Measurements from ENCODE around the gene LENG8.
A peak's percentile ranks its signal among the peaks of the same experiment; 100 is the strongest.

Gene LENG8

GRCh38 chr19:54448774-54449700 lies at the start of gene LENG8:
Gene LENG8 (plus strand): TSS chr19:54449199. CDS start chr19:54451345, 2,146 bp downstream.
- FAIRE-seq (peak; percentile 96), DNase-seq (ENCODE audit: insufficient read length, low spot score) (peak; percentile 91)

GRCh38 chr19:54400913-54401312 lies 48.1 kb upstream of the LENG8 start:
- DNase-seq (ENCODE audit: insufficient read length, low spot score) = no peak
- no peak for FAIRE-seq

GRCh38 chr19:54403054-54403453 lies 45.9 kb upstream of the LENG8 start:
- FAIRE-seq (no peak), DNase-seq (ENCODE audit: insufficient read length, low spot score) (no peak)

- FAIRE-seq (no peak), DNase-seq (ENCODE audit: insufficient read length, low spot score) (no peak)
Observed at GRCh38 chr19:54405628-54406027, 43.4 kb upstream of the LENG8 start.

DNA sequence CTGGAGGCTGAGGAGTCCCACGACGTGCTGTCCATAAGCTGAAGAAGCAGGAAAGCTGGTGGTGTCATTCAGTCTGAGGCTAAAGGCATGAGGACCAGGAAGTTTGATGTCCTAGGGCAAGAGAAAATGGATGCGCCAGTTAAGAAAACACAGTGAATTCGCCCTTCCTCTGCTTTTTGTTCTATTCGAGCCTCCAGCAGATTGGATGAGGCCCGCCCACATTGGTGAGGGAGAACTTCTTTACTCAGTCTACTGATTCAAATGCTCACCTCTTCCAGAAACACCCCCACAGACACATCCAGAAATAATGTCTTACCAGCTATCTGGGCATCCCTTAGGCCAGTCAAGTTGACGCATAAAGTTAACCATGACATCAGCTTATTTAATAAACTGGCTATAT lies 41.2 kb upstream of the LENG8 start:
- no peak for FAIRE-seq
- DNase-seq (ENCODE audit: insufficient read length, low spot score) = no peak

GRCh38 chr19:54408456-54409026 lies 40.5 kb upstream of the LENG8 start:
- FAIRE-seq = no peak
- no peak for DNase-seq (ENCODE audit: insufficient read length, low spot score)

DNA sequence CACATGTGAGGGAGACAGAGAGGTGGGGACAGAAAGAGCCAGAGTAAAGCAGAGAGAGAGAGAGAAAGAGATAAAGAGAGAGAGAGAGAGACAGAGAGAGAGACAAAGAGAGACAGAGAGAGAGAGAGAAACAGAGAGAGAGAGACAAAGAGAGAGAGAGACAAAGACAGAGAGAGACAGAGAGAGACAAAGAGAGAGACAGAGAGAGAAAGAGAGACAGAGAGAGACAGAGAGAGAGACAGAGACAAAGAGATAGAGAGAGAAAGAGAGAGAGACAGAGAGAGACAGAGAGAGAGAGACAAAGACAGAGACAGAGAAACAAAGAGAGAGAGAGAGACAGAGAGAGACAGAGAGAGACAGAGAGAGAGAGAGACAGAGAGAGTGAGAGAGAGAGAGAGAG lies 38.0 kb upstream of the LENG8 start:
- FAIRE-seq = no peak

DNA sequence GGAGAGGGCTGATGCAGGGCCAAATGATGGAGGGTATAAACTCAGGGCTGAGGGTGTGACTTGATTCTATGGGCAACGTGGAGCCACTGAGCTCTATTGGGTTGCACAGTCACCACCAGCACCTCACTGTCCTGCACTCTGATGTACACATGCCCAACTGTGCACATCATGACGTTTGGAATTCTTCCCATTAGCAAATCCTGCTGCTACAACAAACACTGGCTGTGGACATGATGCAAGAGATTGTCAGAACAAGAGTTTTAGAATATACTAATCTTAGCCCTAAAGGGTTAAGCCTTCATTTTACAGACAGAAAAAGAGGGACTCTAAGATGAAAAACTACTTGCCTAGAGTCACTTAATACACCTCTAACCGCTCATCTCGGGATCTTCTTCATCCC lies 36.1 kb upstream of the LENG8 start:
- DNase-seq (ENCODE audit: insufficient read length, low spot score) = no peak
- no peak for FAIRE-seq

More for the DNA sequence above, 38.0 kb upstream of the LENG8 start:
- DNase-seq (ENCODE audit: insufficient read length, low spot score) = no peak

GRCh38 chr19:54414156-54414555 lies 34.8 kb upstream of the LENG8 start:
- no peak for DNase-seq (ENCODE audit: insufficient read length, low spot score)
- FAIRE-seq = no peak

- no peak for DNase-seq (ENCODE audit: insufficient read length, low spot score)
- FAIRE-seq = no peak
Observed at GRCh38 chr19:54415208-54415900, 33.6 kb upstream of the LENG8 start, which contains the start of gene TTYH1. Gene TTYH1 (plus strand): TSS chr19:54415464. CDS start chr19:54415553, 89 bp downstream.

- FAIRE-seq (no peak), DNase-seq (ENCODE audit: insufficient read length, low spot score) (no peak)
Observed at GRCh38 chr19:54415901-54416673, 32.9 kb upstream of the LENG8 start.

GRCh38 chr19:54416695-54417491 lies 32.1 kb upstream of the LENG8 start:
- FAIRE-seq (no peak), DNase-seq (ENCODE audit: insufficient read length, low spot score) (no peak)

DNA sequence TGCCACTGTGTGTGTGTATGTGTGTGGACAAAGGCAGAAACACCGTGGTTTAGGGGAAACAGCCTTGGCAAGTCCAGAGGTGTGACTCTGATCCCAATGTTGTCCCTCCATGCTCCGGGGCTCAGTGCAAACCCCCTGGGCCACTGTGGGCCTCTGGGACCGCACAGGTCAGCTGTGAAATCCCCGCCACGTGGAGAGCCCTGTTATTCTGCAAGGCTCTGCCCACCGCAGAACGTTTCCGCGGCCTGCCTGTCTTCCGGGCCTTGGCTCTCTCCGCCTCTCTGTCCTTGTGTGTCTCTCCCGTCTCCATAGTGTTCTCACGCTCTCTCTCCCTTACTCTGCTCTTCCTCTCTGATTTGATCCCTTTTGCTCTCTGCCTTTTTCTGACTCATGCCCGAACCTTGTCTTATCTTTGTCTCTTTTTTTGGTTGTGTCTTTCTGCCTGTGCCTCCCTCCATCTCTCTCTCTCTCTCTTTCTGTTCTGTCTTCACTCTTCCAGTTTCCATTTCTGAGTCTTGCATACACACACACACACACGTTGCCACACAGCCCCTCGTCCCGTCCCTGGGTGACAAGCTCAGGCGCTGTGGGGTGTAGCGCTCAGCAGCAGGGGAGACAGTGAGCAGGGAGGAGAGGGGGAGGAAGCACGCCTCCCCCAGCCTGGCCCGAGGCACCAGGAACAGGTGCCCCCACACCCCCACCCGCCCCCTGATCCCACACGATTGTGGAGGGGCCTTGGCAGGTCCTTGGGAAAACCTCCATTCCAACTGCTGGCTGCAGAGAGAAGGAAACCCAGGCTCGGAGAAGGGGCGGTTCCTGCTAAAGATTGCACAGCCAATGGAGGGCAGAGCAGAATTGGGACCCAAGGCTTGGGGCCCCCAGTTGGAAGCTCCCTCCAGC lies 30.7 kb upstream of the LENG8 start:
- FAIRE-seq (no peak), DNase-seq (ENCODE audit: insufficient read length, low spot score) (no peak)

- no peak for DNase-seq (ENCODE audit: insufficient read length, low spot score)
- FAIRE-seq = no peak
Observed at GRCh38 chr19:54418930-54419800, 29.8 kb upstream of the LENG8 start.

DNA sequence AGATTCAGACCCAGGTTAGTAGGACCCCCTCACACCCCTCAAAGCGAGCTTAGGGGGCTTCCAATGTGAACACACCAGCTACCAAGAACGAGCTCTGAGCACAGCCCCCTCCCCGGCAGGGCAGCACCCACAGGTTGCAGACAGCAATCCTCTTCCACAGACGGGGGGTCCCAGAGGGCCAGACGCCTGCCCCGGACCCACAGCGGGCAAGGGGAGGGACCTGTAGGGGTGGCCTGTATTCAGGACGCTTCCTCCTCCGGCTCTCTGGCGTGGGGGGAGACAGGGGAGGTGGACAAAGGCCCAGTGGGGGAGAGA lies 29.0 kb upstream of the LENG8 start:
- no peak for DNase-seq (ENCODE audit: insufficient read length, low spot score)
- FAIRE-seq = no peak

DNA sequence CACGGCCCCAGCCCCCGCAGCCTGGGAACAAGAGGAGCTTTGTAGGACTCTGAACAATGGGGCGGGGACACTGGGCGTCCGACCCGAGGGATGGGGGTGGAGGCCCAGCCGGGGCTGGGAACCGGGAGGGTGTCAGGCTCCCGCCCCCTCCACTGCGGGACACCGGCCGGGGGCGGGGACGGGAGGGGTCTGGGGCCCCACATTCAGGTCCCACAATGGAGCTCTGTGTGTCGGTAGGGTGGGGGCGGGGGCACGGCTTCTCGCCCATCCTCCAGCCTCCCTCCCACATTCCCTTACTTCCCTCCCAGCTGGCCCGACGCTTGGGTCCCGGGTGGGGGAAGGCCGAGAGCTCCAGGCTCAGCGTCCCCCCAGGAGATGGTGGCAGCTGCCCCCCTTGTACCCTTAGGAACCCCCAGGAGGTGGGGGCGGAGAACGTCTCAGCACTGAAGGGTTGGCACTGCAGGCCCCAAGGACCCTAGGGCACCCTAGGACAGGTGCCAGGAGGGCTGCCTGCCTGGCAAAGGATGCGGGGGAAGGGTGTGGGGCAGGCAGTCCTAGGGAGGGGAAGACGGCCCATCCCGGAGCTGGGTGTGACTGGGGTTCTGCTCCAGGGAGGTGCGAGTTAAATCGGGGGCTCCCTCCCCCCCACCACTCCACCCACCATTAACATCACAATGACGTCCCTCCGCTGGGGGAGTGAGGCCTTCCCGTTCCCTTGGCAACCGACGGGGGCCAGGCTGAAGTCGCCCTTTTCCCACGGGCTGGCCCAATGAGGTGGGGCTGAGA lies 28.4 kb upstream of the LENG8 start:
- no peak for FAIRE-seq
- DNase-seq (ENCODE audit: insufficient read length, low spot score) = no peak

DNA sequence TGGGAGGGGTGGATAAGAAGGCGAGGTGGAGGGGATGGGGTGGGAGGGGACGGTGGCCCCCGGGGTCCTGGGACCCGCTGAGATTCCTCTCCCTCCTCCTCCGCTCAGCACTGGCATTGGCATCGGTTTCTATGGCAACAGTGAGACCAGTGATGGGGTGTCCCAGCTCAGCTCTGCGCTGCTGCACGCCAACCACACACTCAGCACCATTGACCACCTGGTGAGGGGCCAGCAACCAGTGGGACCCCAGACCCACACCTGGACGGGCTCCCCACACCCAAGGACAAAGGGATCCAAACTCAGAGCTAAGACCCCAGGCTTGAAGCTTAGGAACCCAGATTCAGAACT lies 27.9 kb upstream of the LENG8 start:
- DNase-seq (ENCODE audit: insufficient read length, low spot score) (no peak), FAIRE-seq (no peak)

All from GM19239 (cell line).